ENCODE data around the gene TOMM20L.
"Not testable (repeated sequence)": the region's sequence is repeated elsewhere in the genome, so short reads cannot be mapped to it uniquely, and the experiment has no call there.

The TOMM20L gene

GRCh38 chr14:58395812-58396788 lies at the start of gene TOMM20L:
Gene TOMM20L, plus strand, starts transcription at chr14:58395930. Its CDS starts 28 bp downstream, at chr14:58395958.
- TF ChIP-seq CTCF (conservative IDR thresholded peaks at IDR 0.05): peak; percentile 94
- H3K27ac ChIP-seq: peak within 1 kb of the TSS; percentile 70

GRCh38 chr14:58353516-58354299 lies 42.0 kb upstream of the TOMM20L start:
- no peak for TF ChIP-seq CTCF (conservative IDR thresholded peaks at IDR 0.05)
- peak overlapping the region; percentile 71 for H3K27ac ChIP-seq

- no peak for TF ChIP-seq CTCF (conservative IDR thresholded peaks at IDR 0.05)
- H3K27ac ChIP-seq: no peak overlapping the region
These were observed 40.9 kb upstream of the TOMM20L start for GRCh38 chr14:58354808-58355207.

- no peak overlapping the region for H3K27ac ChIP-seq
- no peak for TF ChIP-seq CTCF (conservative IDR thresholded peaks at IDR 0.05)
These were observed 39.5 kb upstream of the TOMM20L start for GRCh38 chr14:58356268-58356667.

GRCh38 chr14:58362272-58362671 lies 33.5 kb upstream of the TOMM20L start:
- not testable (repeated sequence) for H3K27ac ChIP-seq

GRCh38 chr14:58362798-58363412 lies 32.8 kb upstream of the TOMM20L start:
- no peak overlapping the region for H3K27ac ChIP-seq
- peak; percentile 67 for TF ChIP-seq CTCF (conservative IDR thresholded peaks at IDR 0.05)

- TF ChIP-seq CTCF (conservative IDR thresholded peaks at IDR 0.05): no peak
- H3K27ac ChIP-seq: no peak overlapping the region
These were observed 31.4 kb upstream of the TOMM20L start for GRCh38 chr14:58364316-58364715.

Measured in VCaP (cell line).